Measurements from ENCODE around the gene TMEM14A. TPM values are rescaled to one million over a fixed set of nuclear protein-coding genes. Genes with fewer than 3 reads are reported as not detected.

TMEM14A gene
- total RNA-seq, 1 experiment from 2014 or later, result 45.6 TPM

DNA sequence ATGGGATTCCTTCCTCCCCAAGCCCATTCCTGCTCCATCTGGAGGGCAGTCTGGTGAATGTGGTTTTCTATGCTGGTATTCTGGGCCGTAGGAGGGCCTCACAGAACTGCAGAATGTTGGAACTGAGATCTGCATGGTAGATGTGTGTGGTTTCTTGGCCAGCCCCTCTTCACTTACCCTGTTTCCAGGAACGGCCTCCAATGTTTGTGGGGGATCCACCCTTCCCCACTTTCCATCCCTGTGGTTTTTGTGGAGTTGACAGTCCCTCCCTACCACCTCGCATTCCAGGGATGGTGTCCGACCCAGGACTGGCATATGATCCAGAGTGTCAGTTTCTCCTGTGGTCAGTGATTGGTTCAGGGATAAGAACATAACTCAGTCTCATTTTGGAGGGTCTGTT, 26.7 kb upstream of the TMEM14A start:
- intact Hi-C loops (cut with micrococcal nuclease; ENCODE audit: unreplicated experiment), result no loop called here
- Histone ChIP-seq H3K4me1 (ENCODE audit: control insufficient read depth, insufficient read depth, low read length) (no peaks in the 10 kb centered on the region), H3K36me3 (ENCODE audit: control insufficient read depth, insufficient read depth, low read length) (no peaks in the 10 kb centered on the region), H3K27me3 (ENCODE audit: control insufficient read depth, insufficient read depth, low read length) (peaks cover 3% of the 10 kb centered on the region; the same call in 1 of the 2 replicates), H3K4me3 (ENCODE audit: low read depth in 2 of 2, low read length in 2 of 2) (no peak overlapping the region), H3K9me3 (ENCODE audit: control insufficient read depth, insufficient read depth, low read depth, low read length) (no peaks in the 10 kb centered on the region), H3K27ac (ENCODE audit: low read length) (no peak overlapping the region)
- no peak for DNase-seq (ENCODE audit: low read depth, low spot score)
- CTCF ChIA-PET, result no interaction called here
- TF ChIP-seq, protein P1, sequence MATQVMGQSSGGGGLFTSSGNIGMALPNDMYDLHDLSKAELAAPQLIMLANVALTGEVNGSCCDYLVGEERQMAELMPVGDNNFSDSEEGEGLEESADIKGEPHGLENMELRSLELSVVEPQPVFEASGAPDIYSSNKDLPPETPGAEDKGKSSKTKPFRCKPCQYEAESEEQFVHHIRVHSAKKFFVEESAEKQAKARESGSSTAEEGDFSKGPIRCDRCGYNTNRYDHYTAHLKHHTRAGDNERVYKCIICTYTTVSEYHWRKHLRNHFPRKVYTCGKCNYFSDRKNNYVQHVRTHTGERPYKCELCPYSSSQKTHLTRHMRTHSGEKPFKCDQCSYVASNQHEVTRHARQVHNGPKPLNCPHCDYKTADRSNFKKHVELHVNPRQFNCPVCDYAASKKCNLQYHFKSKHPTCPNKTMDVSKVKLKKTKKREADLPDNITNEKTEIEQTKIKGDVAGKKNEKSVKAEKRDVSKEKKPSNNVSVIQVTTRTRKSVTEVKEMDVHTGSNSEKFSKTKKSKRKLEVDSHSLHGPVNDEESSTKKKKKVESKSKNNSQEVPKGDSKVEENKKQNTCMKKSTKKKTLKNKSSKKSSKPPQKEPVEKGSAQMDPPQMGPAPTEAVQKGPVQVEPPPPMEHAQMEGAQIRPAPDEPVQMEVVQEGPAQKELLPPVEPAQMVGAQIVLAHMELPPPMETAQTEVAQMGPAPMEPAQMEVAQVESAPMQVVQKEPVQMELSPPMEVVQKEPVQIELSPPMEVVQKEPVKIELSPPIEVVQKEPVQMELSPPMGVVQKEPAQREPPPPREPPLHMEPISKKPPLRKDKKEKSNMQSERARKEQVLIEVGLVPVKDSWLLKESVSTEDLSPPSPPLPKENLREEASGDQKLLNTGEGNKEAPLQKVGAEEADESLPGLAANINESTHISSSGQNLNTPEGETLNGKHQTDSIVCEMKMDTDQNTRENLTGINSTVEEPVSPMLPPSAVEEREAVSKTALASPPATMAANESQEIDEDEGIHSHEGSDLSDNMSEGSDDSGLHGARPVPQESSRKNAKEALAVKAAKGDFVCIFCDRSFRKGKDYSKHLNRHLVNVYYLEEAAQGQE (IDR thresholded peaks at IDR 0.05; ENCODE audit: insufficient read depth in 1 of 2, low read depth in 2 of 2, low read length in 1 of 2), result no peak
- TF ChIP-seq, protein P2, sequence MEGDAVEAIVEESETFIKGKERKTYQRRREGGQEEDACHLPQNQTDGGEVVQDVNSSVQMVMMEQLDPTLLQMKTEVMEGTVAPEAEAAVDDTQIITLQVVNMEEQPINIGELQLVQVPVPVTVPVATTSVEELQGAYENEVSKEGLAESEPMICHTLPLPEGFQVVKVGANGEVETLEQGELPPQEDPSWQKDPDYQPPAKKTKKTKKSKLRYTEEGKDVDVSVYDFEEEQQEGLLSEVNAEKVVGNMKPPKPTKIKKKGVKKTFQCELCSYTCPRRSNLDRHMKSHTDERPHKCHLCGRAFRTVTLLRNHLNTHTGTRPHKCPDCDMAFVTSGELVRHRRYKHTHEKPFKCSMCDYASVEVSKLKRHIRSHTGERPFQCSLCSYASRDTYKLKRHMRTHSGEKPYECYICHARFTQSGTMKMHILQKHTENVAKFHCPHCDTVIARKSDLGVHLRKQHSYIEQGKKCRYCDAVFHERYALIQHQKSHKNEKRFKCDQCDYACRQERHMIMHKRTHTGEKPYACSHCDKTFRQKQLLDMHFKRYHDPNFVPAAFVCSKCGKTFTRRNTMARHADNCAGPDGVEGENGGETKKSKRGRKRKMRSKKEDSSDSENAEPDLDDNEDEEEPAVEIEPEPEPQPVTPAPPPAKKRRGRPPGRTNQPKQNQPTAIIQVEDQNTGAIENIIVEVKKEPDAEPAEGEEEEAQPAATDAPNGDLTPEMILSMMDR (IDR thresholded peaks at IDR 0.05), result no peak
- TF ChIP-seq SIN3A (IDR thresholded peaks at IDR 0.05; ENCODE audit: borderline replicate concordance, insufficient read depth, low read depth, low read length), result no peak
- no peak for TF ChIP-seq TCF7L2 (IDR thresholded peaks at IDR 0.05; ENCODE audit: low read depth, low read length)
- no peak for TF ChIP-seq POLR2AphosphoS5 (IDR thresholded peaks at IDR 0.05; ENCODE audit: low read depth, low read length)
- no peak for ATAC-seq
- no TSS peak for BruUV-seq (replicated peaks)
- POLR2A ChIA-PET, result no interaction called here
- in situ Hi-C loops (cut with HindIII; ENCODE audit: low pct_unique_long_range_greater_than_20kb, low sequenced_read_pairs), result no loop called here

DNA sequence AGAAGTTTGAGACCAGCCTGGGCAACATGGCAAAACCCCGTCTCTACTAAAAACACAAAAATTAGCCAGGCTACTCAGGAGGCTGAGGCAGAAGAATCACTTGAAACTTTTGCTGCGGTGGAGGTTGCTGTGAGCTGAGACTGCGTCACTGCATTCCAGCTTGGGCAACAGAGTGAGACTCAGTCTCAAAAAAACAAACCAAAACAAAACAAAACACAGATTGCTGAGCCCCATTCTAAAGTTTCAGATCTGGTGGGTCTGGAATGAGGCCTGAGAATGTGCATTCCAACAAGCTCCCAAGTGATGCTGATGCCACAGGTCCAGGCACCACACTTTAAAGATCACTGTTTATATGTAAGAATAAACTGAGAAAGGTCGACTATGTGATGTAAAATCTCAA, 24.9 kb upstream of the TMEM14A start:
- H3K36me3 ChIP-seq (ENCODE audit: control insufficient read depth, insufficient read depth, low read length), result no peaks in the 10 kb centered on the region
- H3K9me3 ChIP-seq (ENCODE audit: control insufficient read depth, insufficient read depth, low read depth, low read length), result no peaks in the 10 kb centered on the region
- TF ChIP-seq SIN3A (IDR thresholded peaks at IDR 0.05; ENCODE audit: borderline replicate concordance, insufficient read depth, low read depth, low read length) (no peak), POLR2AphosphoS5 (IDR thresholded peaks at IDR 0.05; ENCODE audit: low read depth, low read length) (no peak), TCF7L2 (IDR thresholded peaks at IDR 0.05; ENCODE audit: low read depth, low read length) (no peak)
- TF ChIP-seq, protein P2 (IDR thresholded peaks at IDR 0.05), result no peak
- TF ChIP-seq, protein P1 (IDR thresholded peaks at IDR 0.05; ENCODE audit: insufficient read depth in 1 of 2, low read depth in 2 of 2, low read length in 1 of 2), result no peak
- DNase-seq (ENCODE audit: low read depth, low spot score), result no peak
- in situ Hi-C loops (cut with HindIII; ENCODE audit: low pct_unique_long_range_greater_than_20kb, low sequenced_read_pairs), result no loop called here
- H3K27ac ChIP-seq (ENCODE audit: low read length), result no peak overlapping the region
- CTCF ChIA-PET, result no interaction called here
- BruUV-seq (replicated peaks), result no TSS peak
- no peak overlapping the region for H3K4me3 ChIP-seq (ENCODE audit: low read depth in 2 of 2, low read length in 2 of 2)
- ATAC-seq, result no peak
- POLR2A ChIA-PET, result no interaction called here
- H3K27me3 ChIP-seq (ENCODE audit: control insufficient read depth, insufficient read depth, low read length), result peaks cover 3% of the 10 kb centered on the region; the same call in 1 of the 2 replicates
- H3K4me1 ChIP-seq (ENCODE audit: control insufficient read depth, insufficient read depth, low read length), result no peaks in the 10 kb centered on the region
- intact Hi-C loops (cut with micrococcal nuclease; ENCODE audit: unreplicated experiment), result no loop called here
